Tibial nerve (tissue), 3 donors: ENCODE measurements around the gene SCAPER.

Experiments used
- CTCF ChIP-seq, 5 experiments: fragments of 200-600 bp in 3 of 5; fragments of 450-650 bp in 2 of 5; sonication (generic) in 3 of 5; IDR thresholded peaks; one replicate each; pipeline ENCODE4 v1.5.1; 2016 to 2019; ENCODE audit warnings: antibody characterized with exemption in 5 of 5, mild to moderate bottlenecking in 3 of 5, moderate library complexity in 2 of 5
- POLR2A ChIP-seq, 2 donors: fragments of 450-650 bp; IDR thresholded peaks; one replicate each; pipeline ENCODE4 v1.6.1; 2017; ENCODE audit warnings: antibody characterized with exemption in 2 of 2, mild to moderate bottlenecking in 2 of 2, moderate library complexity in 2 of 2

GRCh38 chr15:76464247-76464646, 440.9 kb downstream of the SCAPER start:
- TF ChIP-seq POLR2A (IDR thresholded peaks at IDR 0.05) (no peak), CTCF (IDR thresholded peaks at IDR 0.05) (no peak)
